Breast epithelium (tissue), 3 donors: ENCODE measurements around the gene ANKMY1.

ENCODE experiments used
- POLR2A ChIP-seq: fragments of 450-650 bp; IDR thresholded peaks from one replicate; pipeline ENCODE4 v1.6.1; 2016; ENCODE audit warnings: antibody characterized with exemption, mild to moderate bottlenecking, moderate library complexity
- TF ChIP-seq, protein P1 (sequence below), 3 donors: fragments of 450-650 bp; IDR thresholded peaks; one replicate each; pipeline ENCODE4 v1.5.1; 2016 to 2017; ENCODE audit warnings: antibody characterized with exemption in 3 of 3, mild to moderate bottlenecking in 3 of 3, moderate library complexity in 3 of 3

DNA sequence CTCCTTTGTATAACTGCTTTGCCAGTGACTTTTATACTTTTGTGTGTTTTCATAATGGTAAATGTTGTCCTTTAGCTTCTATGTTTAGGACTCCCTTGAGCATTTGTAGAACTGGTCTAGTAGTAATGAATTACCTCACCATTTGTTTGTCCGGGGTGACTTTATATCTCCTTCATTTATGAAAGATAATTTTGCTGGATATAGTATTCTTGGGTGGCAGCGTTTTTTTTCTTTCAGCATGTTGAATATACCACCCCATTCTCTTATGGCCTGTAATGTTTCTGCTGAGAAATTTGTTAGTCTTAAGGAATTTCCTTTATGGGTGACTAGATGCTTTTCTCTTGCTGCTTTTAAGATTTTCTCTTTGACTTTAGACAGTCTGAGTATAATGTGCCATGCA, 66.3 kb downstream of the ANKMY1 start:
- TF ChIP-seq, protein P1, sequence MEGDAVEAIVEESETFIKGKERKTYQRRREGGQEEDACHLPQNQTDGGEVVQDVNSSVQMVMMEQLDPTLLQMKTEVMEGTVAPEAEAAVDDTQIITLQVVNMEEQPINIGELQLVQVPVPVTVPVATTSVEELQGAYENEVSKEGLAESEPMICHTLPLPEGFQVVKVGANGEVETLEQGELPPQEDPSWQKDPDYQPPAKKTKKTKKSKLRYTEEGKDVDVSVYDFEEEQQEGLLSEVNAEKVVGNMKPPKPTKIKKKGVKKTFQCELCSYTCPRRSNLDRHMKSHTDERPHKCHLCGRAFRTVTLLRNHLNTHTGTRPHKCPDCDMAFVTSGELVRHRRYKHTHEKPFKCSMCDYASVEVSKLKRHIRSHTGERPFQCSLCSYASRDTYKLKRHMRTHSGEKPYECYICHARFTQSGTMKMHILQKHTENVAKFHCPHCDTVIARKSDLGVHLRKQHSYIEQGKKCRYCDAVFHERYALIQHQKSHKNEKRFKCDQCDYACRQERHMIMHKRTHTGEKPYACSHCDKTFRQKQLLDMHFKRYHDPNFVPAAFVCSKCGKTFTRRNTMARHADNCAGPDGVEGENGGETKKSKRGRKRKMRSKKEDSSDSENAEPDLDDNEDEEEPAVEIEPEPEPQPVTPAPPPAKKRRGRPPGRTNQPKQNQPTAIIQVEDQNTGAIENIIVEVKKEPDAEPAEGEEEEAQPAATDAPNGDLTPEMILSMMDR (IDR thresholded peaks at IDR 0.05): no peak
- no peak for TF ChIP-seq POLR2A
